IMR-90 (cell line): ENCODE results near the gene BCL2. TPM values are rescaled to one million over a fixed set of nuclear protein-coding genes. Genes with fewer than 3 reads are reported as not detected.
"Not testable (repeated sequence)": the region's sequence is repeated elsewhere in the genome, so short reads cannot be mapped to it uniquely, and the experiment has no call there.

Experiments
- ATAC-seq: fragments of 200-7000 bp; cut with Tn5 transposase; 2 replicates; pipeline ENCODE4 v1.9.1; 2020; ENCODE audit warnings: low read depth, mild to moderate bottlenecking, moderate library complexity
- BruUV-seq: library from RNA; stranded (reverse); fragments of 400-500 nt; replicated peaks from 2 replicates; lab custom pipeline; 2021; lab: Mats Ljungman, UMichigan
- CTCF ChIA-PET: fragments of 300-600 bp; formaldehyde crosslinking; extraction: SDS; loops from one replicate; lab custom pipeline; 2021; ENCODE audit warnings: antibody characterized with exemption; lab: Yijun Ruan, JAX
- POLR2A ChIA-PET: fragments of 300-600 bp; sonication (Branson Sonifier 250); formaldehyde crosslinking; loops from one replicate; lab custom pipeline; 2022; ENCODE audit warnings: antibody characterized with exemption; ENCODE audit not compliant: unreplicated experiment; lab: Charles Lee
- DNase-seq: peaks from one replicate; pipeline ENCODE4 v3.0.0; 2013
- H2AFZ ChIP-seq: replicated peaks from 2 replicates; pipeline ENCODE3; 2013; ENCODE audit warnings: low read length, mild to moderate bottlenecking; ENCODE audit not compliant: poor library complexity
- H2AK5ac ChIP-seq: 2 replicates; pipeline ENCODE4 v1.6.1; 2013; ENCODE audit warnings: low read depth, low read length, inconsistent platforms
- H2AK9ac ChIP-seq: replicated peaks from 2 replicates; pipeline ENCODE3; 2013; ENCODE audit warnings: mild to moderate bottlenecking, low read depth, low read length, moderate library complexity; ENCODE audit not compliant: poor library complexity
- H2BK120ac ChIP-seq: 2 replicates; pipeline ENCODE4 v1.6.1; 2013; ENCODE audit warnings: low read depth, low read length, inconsistent platforms
- H2BK15ac ChIP-seq: 3 replicates; pipeline ENCODE4 v1.6.1; 2013; ENCODE audit warnings: low read depth, low read length, inconsistent platforms
- H2BK20ac ChIP-seq: 2 replicates; pipeline ENCODE4 v1.6.1; 2013; ENCODE audit warnings: low read depth, mild to moderate bottlenecking, inconsistent platforms, low read length, moderate library complexity
- H2BK5ac ChIP-seq: 2 replicates; pipeline ENCODE4 v1.6.1; 2013; ENCODE audit warnings: mild to moderate bottlenecking, low read depth, low read length, inconsistent platforms; ENCODE audit not compliant: poor library complexity, severe bottlenecking
- H3K14ac ChIP-seq: replicated peaks from 2 replicates; pipeline ENCODE4 v1.6.1; 2013; ENCODE audit warnings: low read depth, low read length, inconsistent platforms
- H3K18ac ChIP-seq: 2 replicates; pipeline ENCODE4 v1.6.1; 2013; ENCODE audit warnings: low read depth, low read length, control low read depth
- H3K23ac ChIP-seq: 2 replicates; pipeline ENCODE4 v1.6.1; 2013; ENCODE audit warnings: low read depth, low read length, inconsistent platforms
- H3K27ac ChIP-seq: 2 replicates; pipeline ENCODE4 v1.5.1; 2013; ENCODE audit warnings: mild to moderate bottlenecking, control low read depth, low read length; ENCODE audit not compliant: insufficient read depth
- H3K27me3 ChIP-seq: 2 replicates; pipeline ENCODE4 v1.6.1; 2013; ENCODE audit warnings: low read length; ENCODE audit not compliant: control insufficient read depth, insufficient read depth
- H3K36me3 ChIP-seq: 2 replicates; pipeline ENCODE4 v1.6.1; 2013; ENCODE audit warnings: low read length, mixed read lengths; ENCODE audit not compliant: control insufficient read depth, insufficient read depth
- H3K4ac ChIP-seq: 2 replicates; pipeline ENCODE4 v1.6.1; 2013; ENCODE audit warnings: low read depth, low read length, inconsistent platforms
- H3K4me1 ChIP-seq: 2 replicates; pipeline ENCODE4 v1.6.1; 2013; ENCODE audit warnings: low read length, mixed read lengths; ENCODE audit not compliant: control insufficient read depth, insufficient read depth
- H3K4me2 ChIP-seq: 2 replicates; pipeline ENCODE4 v1.6.1; 2013; ENCODE audit warnings: low read depth, mild to moderate bottlenecking, control low read depth, low read length, moderate library complexity
- H3K4me3 ChIP-seq: 2 replicates; pipeline ENCODE4 v1.5.1; 2013; ENCODE audit warnings: low read depth, mild to moderate bottlenecking, control low read depth, low read length, moderate library complexity; ENCODE audit not compliant: insufficient read depth
- H3K56ac ChIP-seq: 2 replicates; pipeline ENCODE4 v1.6.1; 2013; ENCODE audit warnings: low read length, inconsistent platforms; ENCODE audit not compliant: insufficient read depth; ENCODE audit errors: extremely low read depth
- H3K79me1 ChIP-seq, 2 experiments: 2 replicates each; pipeline ENCODE4 v1.6.1; 2013; ENCODE audit warnings: low read length in 2 of 2, inconsistent platforms in 1 of 2, low read depth in 1 of 2
- H3K9ac ChIP-seq: 2 replicates; pipeline ENCODE4 v1.6.1; 2013; ENCODE audit warnings: low read depth, low read length, control low read depth
- H3K9me1 ChIP-seq: 2 replicates; pipeline ENCODE4 v1.6.1; 2013; ENCODE audit warnings: low read length, inconsistent platforms; ENCODE audit not compliant: insufficient read depth
- H3K9me3 ChIP-seq: 2 replicates; pipeline ENCODE4 v1.6.1; 2013; ENCODE audit warnings: low read length; ENCODE audit not compliant: control insufficient read depth, insufficient read depth
- H4K20me1 ChIP-seq: 2 replicates; pipeline ENCODE4 v1.6.1; 2013; ENCODE audit warnings: low read length, inconsistent platforms; ENCODE audit not compliant: insufficient read depth
- H4K5ac ChIP-seq: 2 replicates; pipeline ENCODE4 v1.6.1; 2013; ENCODE audit warnings: mild to moderate bottlenecking, low read depth, low read length, control low read depth
- H4K8ac ChIP-seq, 2 experiments: 2 replicates each; pipeline ENCODE4 v1.6.1; 2013; ENCODE audit warnings: low read depth in 2 of 2, low read length in 2 of 2, control low read depth in 1 of 2, inconsistent platforms in 1 of 2
- H4K91ac ChIP-seq: 2 replicates; pipeline ENCODE4 v1.6.1; 2013; ENCODE audit warnings: low read depth, low read length, inconsistent platforms; ENCODE audit not compliant: insufficient read depth
- BHLHE40 ChIP-seq: fragments of 150-350 bp; IDR thresholded peaks from 2 replicates; pipeline ENCODE4 v1.6.1; 2016; ENCODE audit warnings: mild to moderate bottlenecking, low read depth, low read length
- NFE2L2 ChIP-seq: fragments of 150-350 bp; IDR thresholded peaks from 2 replicates; pipeline ENCODE4 v1.6.1; 2016; ENCODE audit warnings: low read depth, mild to moderate bottlenecking, low read length
- POLR2A ChIP-seq: IDR thresholded peaks from 2 replicates; pipeline ENCODE4 v1.6.1; 2012; ENCODE audit warnings: mild to moderate bottlenecking, low read depth, low read length
- RAD21 ChIP-seq: IDR thresholded peaks from 2 replicates; pipeline ENCODE4 v1.6.1; 2012; ENCODE audit warnings: low read length, improper control_type of control experiment
- RCOR1 ChIP-seq: IDR thresholded peaks from 2 replicates; pipeline ENCODE4 v1.6.1; 2012; ENCODE audit warnings: mild to moderate bottlenecking, low read length, improper control_type of control experiment; ENCODE audit not compliant: insufficient replicate concordance
- RFX5 ChIP-seq: IDR thresholded peaks from 2 replicates; pipeline ENCODE4 v1.8.0; 2012; ENCODE audit warnings: low read depth, mild to moderate bottlenecking, low read length, moderate library complexity
- WGBS, 2 experiments: methylation state at CpG; one replicate each; pipeline versions ENCODE4 v1.1.5 to v1.1.7; 2013; ENCODE audit warnings: missing lambda C conversion rate in 2 of 2; ENCODE audit not compliant: insufficient read length in 1 of 2; ENCODE audit errors: extremely low coverage in 2 of 2; 5-methylcytosine and 5-hydroxymethylcytosine counted together
- dilution Hi-C: fragments of 300-500 bp; cut with HindIII; formaldehyde crosslinking; loops from one replicate; pipeline ENCODE4 v1.14.3; 2018; ENCODE audit warnings: low sequenced_read_pairs; ENCODE audit not compliant: unreplicated experiment
- in situ Hi-C: fragments of 300-500 bp; cut with MboI; formaldehyde crosslinking; loops from 3 replicates; pipeline ENCODE4 v1.14.3; 2019; ENCODE audit warnings: low sequenced_read_pairs, inconsistent platforms, mixed read lengths
- intact Hi-C: fragments of 100-400 bp; cut with micrococcal nuclease; formaldehyde crosslinking; loops from 2 replicates; pipeline ENCODE4 v1.10.0; 2022
- polyA plus RNA-seq, 3 experiments: library from polyadenylated mRNA; depleted of rRNA; stranded (reverse); fragments of >200 nt; gene quantifications; 2 replicates each; pipeline ENCODE4 v1.2.3, GENCODE V29; 2012; ENCODE audit warnings: low replicate concordance in 1 of 3
- total RNA-seq: library from RNA; depleted of rRNA; stranded (reverse); fragments of >200 nt; gene quantifications from 2 replicates; pipeline ENCODE4 v1.2.3, GENCODE V29; 2012
- TF ChIP-seq, protein P1 (sequence below): fragments of 150-350 bp; IDR thresholded peaks from 2 replicates; pipeline ENCODE4 v1.6.1; 2017; ENCODE audit warnings: mild to moderate bottlenecking, antibody characterized with exemption, low read length, low read depth

The BCL2 gene
- total and polyA plus RNA-seq, 2 of the 4 experiments (the other 2 are of a cell fraction), result 0.24 to 0.54 TPM

DNA sequence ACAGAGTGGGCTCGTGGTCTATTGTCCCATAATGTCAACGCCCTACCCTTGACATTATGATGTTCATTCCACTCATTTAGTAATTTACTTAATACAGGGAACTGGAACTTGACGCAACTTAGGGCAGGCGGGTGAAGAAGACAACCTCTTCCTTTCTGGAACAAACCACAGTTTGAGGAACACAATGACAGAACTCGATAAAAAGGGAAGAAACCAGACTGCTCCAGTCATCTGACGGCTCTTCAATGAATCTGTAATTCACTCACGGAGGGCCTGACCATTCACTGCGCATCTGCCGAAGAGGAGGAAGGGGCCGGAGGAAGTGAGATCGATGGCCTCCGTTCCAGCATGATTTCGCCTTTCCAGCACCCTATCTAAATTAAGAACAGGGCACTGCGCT is 83.2 kb downstream of the BCL2 start:
- ChIA-PET POLR2A (no interaction called here), CTCF (no interaction called here)
- H3K56ac ChIP-seq, result no peak overlapping the region
- H3K9me1 ChIP-seq, result peaks cover 3% of the 10 kb centered on the region; the same call in 1 of the 2 replicates
- no peak overlapping the region for H2AK9ac ChIP-seq
- H2BK20ac ChIP-seq, result no peak overlapping the region
- in situ Hi-C loops (no loop called here), dilution Hi-C loops (no loop called here), intact Hi-C loops (loop anchor here (5.0 kb wide), 1 partner anchor 81 kb away; the partner anchor contains the start of gene BCL2)
- H4K5ac ChIP-seq, result no peak overlapping the region
- no peak overlapping the region for H2BK15ac ChIP-seq
- no peak overlapping the region for H3K18ac ChIP-seq
- DNase-seq (no peak), ATAC-seq (no peak)
- no peak overlapping the region for H3K23ac ChIP-seq
- WGBS, 2 experiments, result 100% methylated on average over 1 of the region's 14 CpGs; no CpG with 5 or more reads in 1 of the 2 experiments
- H3K4me3 ChIP-seq, result no peak overlapping the region
- H2AK5ac ChIP-seq, result peak overlapping the region; percentile 58; the same call in 1 of the 2 replicates
- no peak overlapping the region for H2BK120ac ChIP-seq
- H3K27me3 ChIP-seq, result no peaks in the 10 kb centered on the region; the same call in none of the 2 replicates
- TF ChIP-seq BHLHE40 (no peak), RFX5 (no peak), RCOR1 (no peak), POLR2A (no peak), RAD21 (no peak), NFE2L2 (no peak)
- TF ChIP-seq, protein P1, sequence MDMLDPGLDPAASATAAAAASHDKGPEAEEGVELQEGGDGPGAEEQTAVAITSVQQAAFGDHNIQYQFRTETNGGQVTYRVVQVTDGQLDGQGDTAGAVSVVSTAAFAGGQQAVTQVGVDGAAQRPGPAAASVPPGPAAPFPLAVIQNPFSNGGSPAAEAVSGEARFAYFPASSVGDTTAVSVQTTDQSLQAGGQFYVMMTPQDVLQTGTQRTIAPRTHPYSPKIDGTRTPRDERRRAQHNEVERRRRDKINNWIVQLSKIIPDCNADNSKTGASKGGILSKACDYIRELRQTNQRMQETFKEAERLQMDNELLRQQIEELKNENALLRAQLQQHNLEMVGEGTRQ, result no peak
- no peaks in the 10 kb centered on the region for H3K79me1 ChIP-seq
- no TSS peak for BruUV-seq
- no peak overlapping the region for H4K91ac ChIP-seq
- H3K4me1 ChIP-seq, result peaks cover 8% of the 10 kb centered on the region
- H3K27ac ChIP-seq, result no peak overlapping the region
- no peaks in the 10 kb centered on the region for H3K36me3 ChIP-seq
- no peak overlapping the region for H3K4me2 ChIP-seq
- no peak overlapping the region for H4K8ac ChIP-seq
- H3K14ac ChIP-seq, result no peak overlapping the region
- no peak overlapping the region for H2BK5ac ChIP-seq
- H2AFZ ChIP-seq, result no peak overlapping the region
- H3K9ac ChIP-seq, result no peak overlapping the region
- H3K9me3 ChIP-seq, result no peaks in the 10 kb centered on the region
- no peaks in the 10 kb centered on the region for H4K20me1 ChIP-seq
- H3K4ac ChIP-seq, result no peak overlapping the region

DNA sequence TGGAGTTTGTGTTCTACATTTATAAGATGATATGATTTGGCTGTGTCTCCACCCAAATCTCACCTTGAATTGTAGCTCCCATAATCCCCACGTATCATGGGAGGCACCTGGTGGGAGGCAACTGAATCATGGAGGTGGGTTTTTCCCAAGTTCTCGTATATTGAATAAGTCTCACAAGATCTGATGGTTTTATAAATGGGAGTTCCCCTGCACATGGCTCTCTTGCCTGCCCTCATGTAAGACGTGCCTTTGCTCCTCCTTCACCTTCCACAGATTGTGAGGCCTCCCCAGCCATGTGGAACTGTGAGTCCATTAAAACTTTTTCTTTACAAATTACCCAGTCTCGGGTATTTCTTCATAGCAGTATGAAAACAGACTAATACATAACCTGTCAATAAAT is 83.6 kb downstream of the BCL2 start:
- POLR2A ChIA-PET, CTCF ChIA-PET, H2AK9ac ChIP-seq, H2AFZ ChIP-seq, H2BK20ac ChIP-seq, H3K23ac ChIP-seq, H3K4me3 ChIP-seq, H3K9me1 ChIP-seq, H4K5ac ChIP-seq, H3K14ac ChIP-seq, H3K79me1 ChIP-seq, H4K8ac ChIP-seq, BruUV-seq, H3K27ac ChIP-seq, H3K4me2 ChIP-seq, H4K91ac ChIP-seq, H3K9ac ChIP-seq, H2AK5ac ChIP-seq, in situ Hi-C loops, H3K36me3 ChIP-seq, dilution Hi-C loops, H3K4me1 ChIP-seq, H3K9me3 ChIP-seq, H3K56ac ChIP-seq, H2BK5ac ChIP-seq, H2BK15ac ChIP-seq, ATAC-seq, H4K20me1 ChIP-seq, H3K4ac ChIP-seq, H3K18ac ChIP-seq, H3K27me3 ChIP-seq, DNase-seq, H2BK120ac ChIP-seq: not testable (repeated sequence)
- intact Hi-C loops, result loop anchor here (5.0 kb wide), 1 partner anchor 81 kb away; the partner anchor contains the start of gene BCL2
- WGBS, 2 experiments, result no CpG with 5 or more reads among the region's 4 CpGs
